ENCODE data around the gene ZNF438. TPM values are rescaled to one million over a fixed set of nuclear protein-coding genes. Genes with fewer than 3 reads are reported as not detected.
"Not testable (repeated sequence)": the region's sequence is repeated elsewhere in the genome, so short reads cannot be mapped to it uniquely, and the experiment has no call there.

The ZNF438 gene
- total RNA-seq, 1 experiment from 2014 or later = 0.26 TPM

GRCh38 chr10:30949218-30949617, 82.4 kb downstream of the ZNF438 start:
- not testable (repeated sequence) for H2AFZ ChIP-seq (ENCODE audit: low read length); DNase-seq; H3K36me3 ChIP-seq (ENCODE audit: insufficient read depth, low read length); H3K27ac ChIP-seq (ENCODE audit: low read length); H3K79me2 ChIP-seq (ENCODE audit: low read length); H3K9ac ChIP-seq (ENCODE audit: low read length); H3K4me3 ChIP-seq (ENCODE audit: low read length); H3K27me3 ChIP-seq (ENCODE audit: low read length); H3K9me3 ChIP-seq (ENCODE audit: low read length); H3K4me1 ChIP-seq (ENCODE audit: low read length); H3K9me2 ChIP-seq (replicated peaks; ENCODE audit: insufficient read depth, low read length); H4K20me1 ChIP-seq (ENCODE audit: insufficient read depth, low read depth, low read length); H3K4me2 ChIP-seq (ENCODE audit: low read depth, low read length, poor library complexity, severe bottlenecking)

DNA sequence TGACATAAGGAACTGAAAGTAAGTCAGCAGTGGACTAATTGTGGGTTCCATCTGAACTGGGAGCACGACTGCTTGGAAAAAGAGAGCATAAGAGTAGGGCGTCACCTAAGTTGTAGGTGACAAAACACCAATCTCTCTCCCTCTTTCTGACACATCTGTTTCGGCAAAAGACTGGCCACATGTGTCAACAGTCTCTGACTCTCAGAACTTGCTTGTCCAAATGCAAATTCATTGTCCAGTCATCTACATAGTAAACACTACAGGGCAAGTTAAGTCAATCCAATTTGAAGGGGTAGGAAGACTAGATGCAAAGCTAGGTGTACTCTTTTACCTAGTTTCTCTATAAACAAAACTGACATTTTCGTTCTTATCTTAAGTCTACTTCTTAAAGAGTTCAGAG, 87.7 kb downstream of the ZNF438 start:
- H3K9me2 ChIP-seq (replicated peaks; ENCODE audit: insufficient read depth, low read length) = no peaks in the 10 kb centered on the region
- H2AFZ ChIP-seq (ENCODE audit: low read length) = no peak overlapping the region
- no peak overlapping the region for H3K9ac ChIP-seq (ENCODE audit: low read length)
- H3K27me3 ChIP-seq (ENCODE audit: low read length) = no peaks in the 10 kb centered on the region
- no peaks in the 10 kb centered on the region for H3K4me1 ChIP-seq (ENCODE audit: low read length)
- H3K36me3 ChIP-seq (ENCODE audit: insufficient read depth, low read length) = no peaks in the 10 kb centered on the region
- no peak for DNase-seq
- H3K4me3 ChIP-seq (ENCODE audit: low read length) = no peak overlapping the region
- no peak overlapping the region for H3K4me2 ChIP-seq (ENCODE audit: low read depth, low read length, poor library complexity, severe bottlenecking)
- no peaks in the 10 kb centered on the region for H4K20me1 ChIP-seq (ENCODE audit: insufficient read depth, low read depth, low read length)
- no peak overlapping the region for H3K27ac ChIP-seq (ENCODE audit: low read length)
- H3K9me3 ChIP-seq (ENCODE audit: low read length) = no peaks in the 10 kb centered on the region
- H3K79me2 ChIP-seq (ENCODE audit: low read length) = no peaks in the 10 kb centered on the region

DNA sequence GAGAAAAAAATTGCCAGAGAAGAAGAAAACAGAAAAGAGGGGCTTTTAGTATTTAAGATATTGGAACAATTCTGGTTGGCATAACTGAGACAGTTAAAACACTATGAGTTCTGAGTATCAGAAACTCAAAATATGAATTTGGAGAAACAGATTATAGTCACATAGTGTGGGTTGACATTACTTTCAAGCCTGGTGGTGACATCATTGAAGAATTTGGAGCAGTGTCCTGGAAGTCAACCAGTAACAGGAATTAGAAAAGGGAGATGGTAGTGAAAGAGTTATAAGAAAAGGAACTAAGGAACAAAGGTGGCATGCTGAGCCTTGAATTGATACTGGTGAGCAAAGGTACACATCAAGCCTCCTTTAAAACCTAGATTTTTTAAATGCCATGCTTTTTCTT, 88.2 kb downstream of the ZNF438 start:
- no peaks in the 10 kb centered on the region for H4K20me1 ChIP-seq (ENCODE audit: insufficient read depth, low read depth, low read length)
- no peak overlapping the region for H3K27ac ChIP-seq (ENCODE audit: low read length)
- H3K36me3 ChIP-seq (ENCODE audit: insufficient read depth, low read length) = no peaks in the 10 kb centered on the region
- H2AFZ ChIP-seq (ENCODE audit: low read length) = no peak overlapping the region
- DNase-seq = no peak
- no peak overlapping the region for H3K4me2 ChIP-seq (ENCODE audit: low read depth, low read length, poor library complexity, severe bottlenecking)
- no peaks in the 10 kb centered on the region for H3K9me2 ChIP-seq (replicated peaks; ENCODE audit: insufficient read depth, low read length)
- no peak overlapping the region for H3K9ac ChIP-seq (ENCODE audit: low read length)
- no peaks in the 10 kb centered on the region for H3K79me2 ChIP-seq (ENCODE audit: low read length)
- H3K4me3 ChIP-seq (ENCODE audit: low read length) = no peak overlapping the region
- no peaks in the 10 kb centered on the region for H3K9me3 ChIP-seq (ENCODE audit: low read length)
- no peaks in the 10 kb centered on the region for H3K27me3 ChIP-seq (ENCODE audit: low read length)
- no peaks in the 10 kb centered on the region for H3K4me1 ChIP-seq (ENCODE audit: low read length)

- Histone ChIP-seq H2AFZ (ENCODE audit: low read length) (no peak overlapping the region), H4K20me1 (ENCODE audit: insufficient read depth, low read depth, low read length) (no peaks in the 10 kb centered on the region), H3K79me2 (ENCODE audit: low read length) (no peaks in the 10 kb centered on the region), H3K4me1 (ENCODE audit: low read length) (no peaks in the 10 kb centered on the region), H3K4me2 (ENCODE audit: low read depth, low read length, poor library complexity, severe bottlenecking) (no peak overlapping the region), H3K9me3 (ENCODE audit: low read length) (no peaks in the 10 kb centered on the region), H3K9ac (ENCODE audit: low read length) (no peak overlapping the region), H3K27me3 (ENCODE audit: low read length) (no peaks in the 10 kb centered on the region), H3K36me3 (ENCODE audit: insufficient read depth, low read length) (no peaks in the 10 kb centered on the region), H3K27ac (ENCODE audit: low read length) (no peak overlapping the region), H3K4me3 (ENCODE audit: low read length) (no peak overlapping the region), H3K9me2 (replicated peaks; ENCODE audit: insufficient read depth, low read length) (no peaks in the 10 kb centered on the region)
- DNase-seq = no peak
These were observed 91.4 kb downstream of the ZNF438 start for GRCh38 chr10:30940256-30940655.

GRCh38 chr10:30939643-30940251, 91.9 kb downstream of the ZNF438 start:
- Histone ChIP-seq H4K20me1 (ENCODE audit: insufficient read depth, low read depth, low read length) (no peaks in the 10 kb centered on the region), H3K9me2 (replicated peaks; ENCODE audit: insufficient read depth, low read length) (no peaks in the 10 kb centered on the region), H3K4me3 (ENCODE audit: low read length) (no peak overlapping the region), H3K79me2 (ENCODE audit: low read length) (no peaks in the 10 kb centered on the region), H3K9me3 (ENCODE audit: low read length) (no peaks in the 10 kb centered on the region), H3K27ac (ENCODE audit: low read length) (no peak overlapping the region), H3K4me1 (ENCODE audit: low read length) (no peaks in the 10 kb centered on the region), H3K9ac (ENCODE audit: low read length) (no peak overlapping the region), H3K4me2 (ENCODE audit: low read depth, low read length, poor library complexity, severe bottlenecking) (no peak overlapping the region), H3K27me3 (ENCODE audit: low read length) (no peaks in the 10 kb centered on the region), H3K36me3 (ENCODE audit: insufficient read depth, low read length) (no peaks in the 10 kb centered on the region), H2AFZ (ENCODE audit: low read length) (no peak overlapping the region)
- no peak for DNase-seq

DNA sequence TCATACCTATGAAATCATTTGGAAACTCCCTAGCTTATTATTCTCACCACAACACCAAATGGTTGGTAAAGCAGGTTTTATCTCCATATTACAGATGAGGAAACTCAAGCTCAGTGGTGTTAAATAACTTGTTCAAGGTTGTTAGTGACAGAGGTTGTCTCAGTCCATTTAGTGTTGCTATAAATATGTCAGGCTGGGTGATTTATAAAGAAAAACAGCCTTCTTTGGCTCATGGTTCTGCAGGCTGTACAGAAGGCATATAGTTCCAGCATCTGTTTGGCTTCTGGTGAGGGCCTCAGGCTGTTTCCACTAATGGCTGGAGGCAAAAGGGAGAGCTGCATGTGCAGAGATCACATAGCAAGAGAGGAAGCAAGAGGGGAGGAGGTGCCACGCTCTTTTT, 96.6 kb downstream of the ZNF438 start:
- no peaks in the 10 kb centered on the region for H3K9me2 ChIP-seq (replicated peaks; ENCODE audit: insufficient read depth, low read length)

DNA sequence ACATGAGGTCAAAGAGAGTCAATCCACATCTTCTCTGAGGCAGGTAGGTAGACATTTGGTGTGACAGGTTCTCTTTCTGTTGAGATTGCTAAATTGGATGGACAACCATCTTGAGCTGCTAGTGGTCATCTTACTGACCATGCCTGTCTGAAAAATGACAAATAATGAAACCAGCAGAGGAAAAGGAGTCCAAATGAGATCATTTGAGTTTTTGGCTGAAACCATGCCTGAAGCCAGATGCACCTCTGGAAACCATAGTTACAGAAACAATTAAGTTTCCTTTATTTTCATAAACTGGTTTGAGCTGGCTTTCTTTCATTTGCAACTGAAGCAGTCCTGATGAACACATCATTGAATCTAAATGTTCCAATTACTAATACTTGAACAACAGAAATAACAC, 100.6 kb downstream of the ZNF438 start:
- Histone ChIP-seq H4K20me1 (ENCODE audit: insufficient read depth, low read depth, low read length) (no peaks in the 10 kb centered on the region), H3K4me1 (ENCODE audit: low read length) (no peaks in the 10 kb centered on the region), H3K4me3 (ENCODE audit: low read length) (no peak overlapping the region), H3K9me2 (replicated peaks; ENCODE audit: insufficient read depth, low read length) (no peaks in the 10 kb centered on the region), H3K9ac (ENCODE audit: low read length) (no peak overlapping the region), H3K9me3 (ENCODE audit: low read length) (no peaks in the 10 kb centered on the region), H3K27ac (ENCODE audit: low read length) (no peak overlapping the region), H3K79me2 (ENCODE audit: low read length) (no peaks in the 10 kb centered on the region), H3K27me3 (ENCODE audit: low read length) (no peaks in the 10 kb centered on the region), H3K36me3 (ENCODE audit: insufficient read depth, low read length) (no peaks in the 10 kb centered on the region), H2AFZ (ENCODE audit: low read length) (no peak overlapping the region), H3K4me2 (ENCODE audit: low read depth, low read length, poor library complexity, severe bottlenecking) (no peak overlapping the region)
- DNase-seq = no peak

More for the DNA sequence above, 96.6 kb downstream of the ZNF438 start:
- Histone ChIP-seq H3K4me3 (ENCODE audit: low read length) (no peak overlapping the region), H3K36me3 (ENCODE audit: insufficient read depth, low read length) (no peaks in the 10 kb centered on the region), H3K9ac (ENCODE audit: low read length) (no peak overlapping the region), H3K9me3 (ENCODE audit: low read length) (no peaks in the 10 kb centered on the region), H3K27ac (ENCODE audit: low read length) (no peak overlapping the region), H3K27me3 (ENCODE audit: low read length) (no peaks in the 10 kb centered on the region), H3K4me2 (ENCODE audit: low read depth, low read length, poor library complexity, severe bottlenecking) (no peak overlapping the region), H3K4me1 (ENCODE audit: low read length) (no peaks in the 10 kb centered on the region), H2AFZ (ENCODE audit: low read length) (no peak overlapping the region), H4K20me1 (ENCODE audit: insufficient read depth, low read depth, low read length) (no peaks in the 10 kb centered on the region), H3K79me2 (ENCODE audit: low read length) (no peaks in the 10 kb centered on the region)
- no peak for DNase-seq

DNA sequence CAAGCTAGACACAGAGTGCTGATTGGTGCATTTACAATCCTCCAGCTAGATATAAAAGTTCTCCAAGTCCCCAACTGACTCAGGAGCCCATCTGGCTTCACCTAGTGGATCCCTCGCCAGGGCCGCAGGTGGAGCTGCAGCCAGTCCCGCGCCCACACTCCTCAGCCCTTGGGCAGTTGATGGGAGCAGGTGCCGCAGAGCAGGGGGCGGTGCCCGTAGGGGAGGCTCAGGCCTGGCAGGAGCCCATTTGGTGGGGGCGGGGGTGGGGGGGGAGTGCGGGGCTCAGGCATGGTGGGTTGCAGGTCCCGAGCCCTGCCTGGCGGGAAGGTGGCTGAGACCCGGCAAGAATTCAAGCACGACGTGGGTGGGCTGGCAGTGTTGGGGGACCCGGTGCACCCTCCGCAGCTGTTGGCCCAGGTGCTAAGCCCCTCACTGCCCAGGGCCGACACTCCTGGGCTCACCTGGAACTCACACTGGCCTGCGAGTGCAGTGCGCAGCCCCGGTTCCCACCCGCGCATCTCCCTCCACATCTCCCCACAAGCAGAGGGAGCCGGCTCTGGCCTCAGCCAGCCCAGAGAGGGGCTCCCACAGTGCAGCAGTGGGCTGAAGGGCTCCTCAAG, 101.7 kb downstream of the ZNF438 start:
- no peak overlapping the region for H3K9ac ChIP-seq (ENCODE audit: low read length)
- no peak overlapping the region for H3K4me2 ChIP-seq (ENCODE audit: low read depth, low read length, poor library complexity, severe bottlenecking)
- H3K9me3 ChIP-seq (ENCODE audit: low read length) = no peaks in the 10 kb centered on the region
- no peaks in the 10 kb centered on the region for H3K27me3 ChIP-seq (ENCODE audit: low read length)
- H3K27ac ChIP-seq (ENCODE audit: low read length) = no peak overlapping the region
- H3K9me2 ChIP-seq (replicated peaks; ENCODE audit: insufficient read depth, low read length) = no peaks in the 10 kb centered on the region
- H4K20me1 ChIP-seq (ENCODE audit: insufficient read depth, low read depth, low read length) = no peaks in the 10 kb centered on the region
- no peaks in the 10 kb centered on the region for H3K79me2 ChIP-seq (ENCODE audit: low read length)
- no peaks in the 10 kb centered on the region for H3K36me3 ChIP-seq (ENCODE audit: insufficient read depth, low read length)
- H3K4me1 ChIP-seq (ENCODE audit: low read length) = no peaks in the 10 kb centered on the region
- DNase-seq = no peak
- no peak overlapping the region for H2AFZ ChIP-seq (ENCODE audit: low read length)
- no peak overlapping the region for H3K4me3 ChIP-seq (ENCODE audit: low read length)
